HepG2 (cell line): ENCODE results near the gene COPS6. TPM values are rescaled to one million over a fixed set of nuclear protein-coding genes. Genes with fewer than 3 reads are reported as not detected.

Experiments
- AHR ChIP-seq: IDR thresholded peaks from 2 replicates; pipeline ENCODE4 v1.6.1; 2018; ENCODE audit warnings: missing genetic modification reagents, missing compliant biosample characterization
- GLI4 ChIP-seq: sonication (generic); formaldehyde crosslinking; IDR thresholded peaks from 2 replicates; pipeline ENCODE4 v1.5.1; 2020; ENCODE audit warnings: missing genetic modification reagents, mild to moderate bottlenecking, moderate library complexity, borderline replicate concordance
- HNF1A ChIP-seq, 2 experiments: sonication (generic) in 1 of 2; formaldehyde crosslinking in 1 of 2; IDR thresholded peaks; 2 replicates each; pipeline versions ENCODE4 v1.4.0 to v1.6.1; 2016 to 2020; ENCODE audit warnings: borderline replicate concordance in 1 of 2, low read depth in 1 of 2, mild to moderate bottlenecking in 1 of 2, missing genetic modification reagents in 1 of 2
- HOXD1 ChIP-seq: sonication (generic); formaldehyde crosslinking; IDR thresholded peaks from 2 replicates; pipeline ENCODE4 v1.5.0; 2020; ENCODE audit warnings: missing genetic modification reagents
- NR1H2 ChIP-seq: sonication (generic); formaldehyde crosslinking; IDR thresholded peaks from 2 replicates; pipeline ENCODE4 v1.8.1; 2022; ENCODE audit warnings: low read depth, missing genetic modification reagents, borderline replicate concordance
- RXRA ChIP-seq: sonication (generic); formaldehyde crosslinking; IDR thresholded peaks from 2 replicates; pipeline ENCODE4 v1.5.1; 2020; ENCODE audit warnings: missing genetic modification reagents
- SMAD9 ChIP-seq: sonication (generic); formaldehyde crosslinking; IDR thresholded peaks from 2 replicates; pipeline ENCODE4 v1.5.1; 2020; ENCODE audit warnings: mild to moderate bottlenecking, missing genetic modification reagents
- XRCC5 ChIP-seq: fragments of 200-400 bp; formaldehyde crosslinking; optimal IDR thresholded peaks from 2 replicates; pipeline ENCODE3; 2017; ENCODE audit warnings: mild to moderate bottlenecking, low read length
- ZBTB2 ChIP-seq: sonication (generic); formaldehyde crosslinking; IDR thresholded peaks from 2 replicates; pipeline ENCODE4 v1.8.0; 2022; ENCODE audit warnings: low read depth, missing genetic modification reagents
- ZFAT ChIP-seq: sonication (generic); formaldehyde crosslinking; conservative IDR thresholded peaks from 2 replicates; pipeline ENCODE4 v1.8.1; 2023; ENCODE audit warnings: missing genetic modification reagents, inconsistent platforms
- ZNF280B ChIP-seq: sonication (generic); formaldehyde crosslinking; IDR thresholded peaks from 2 replicates; pipeline ENCODE4 v1.5.0; 2020; ENCODE audit warnings: missing genetic modification reagents, mild to moderate bottlenecking, borderline replicate concordance
- ZNF30 ChIP-seq: sonication (generic); formaldehyde crosslinking; IDR thresholded peaks from 2 replicates; pipeline ENCODE4 v1.5.0; 2020; ENCODE audit warnings: mild to moderate bottlenecking, missing genetic modification reagents
- ZNF513 ChIP-seq: sonication (generic); formaldehyde crosslinking; conservative IDR thresholded peaks from 2 replicates; pipeline ENCODE4 v1.5.0; 2020; ENCODE audit warnings: missing genetic modification reagents
- ZNF749 ChIP-seq: sonication (generic); formaldehyde crosslinking; IDR thresholded peaks from 2 replicates; pipeline ENCODE4 v1.8.0; 2022; ENCODE audit warnings: mild to moderate bottlenecking, missing genetic modification reagents, moderate library complexity, borderline replicate concordance
- ZXDC ChIP-seq: sonication (generic); formaldehyde crosslinking; IDR thresholded peaks from 2 replicates; pipeline ENCODE4 v1.5.0; 2020; ENCODE audit warnings: mild to moderate bottlenecking, missing genetic modification reagents
- polyA plus RNA-seq, 8 experiments: library from polyadenylated mRNA; depleted of rRNA in 3 of 8; stranded (reverse) in 7 of 8; unstranded in 1 of 8; fragments of >200 nt; fragmentation: Illumina TruSeq in 4 of 8; extraction: Trizol in 4 of 8; gene quantifications; 2 replicates each; pipeline versions ENCODE4 v1.2.1 to v1.2.3, GENCODE V29; 2011 to 2016; ENCODE audit warnings: low read depth in 4 of 8, missing spikeins in 1 of 8, mixed read lengths in 1 of 8; ENCODE audit not compliant: insufficient read depth in 1 of 8
- total RNA-seq, 5 experiments: library from RNA; depleted of rRNA; stranded (reverse); fragments of >200 nt; fragmentation: Illumina TruSeq; extraction: Trizol; gene quantifications; 2 replicates each; pipeline ENCODE4 v1.2.3, GENCODE V29; 2016; ENCODE audit warnings: low read depth in 1 of 5

COPS6 gene
- total and polyA plus RNA-seq, 2 of the 13 experiments (the other 11 are each of a cell fraction or from before 2014, with no cell fraction given) = 33.4 to 117 TPM

- TF ChIP-seq ZNF280B (CRISPR knock-in tag) = no peak
- TF ChIP-seq ZBTB2 = peak; percentile 41; the same call in 1 of the 2 replicates
- 0 out of 2 replicates have a peak, but pooled peaks have one; percentile 62 for TF ChIP-seq ZFAT
- no peak for TF ChIP-seq SMAD9
- peak; percentile 16 for TF ChIP-seq XRCC5
- no peak for TF ChIP-seq AHR
- no peak for TF ChIP-seq ZNF30 (CRISPR knock-in tag)
- no peak; the same call in 1 of the 2 replicates for TF ChIP-seq GLI4 (CRISPR knock-in tag)
- 0 out of 2 replicates have a peak, but pooled peaks have one; percentile 53 for TF ChIP-seq HOXD1
- TF ChIP-seq RXRA (CRISPR knock-in tag) = 0 out of 2 replicates have a peak, but pooled peaks have one; percentile 59
- no peak for TF ChIP-seq HNF1A (IDR thresholded peaks at IDR 0.05; ENCODE audit: low read depth)
- TF ChIP-seq HNF1A (CRISPR knock-in tag; IDR thresholded peaks at IDR 0.05; ENCODE audit: borderline replicate concordance) = peak; percentile 30; the same call in 1 of the 2 replicates
- TF ChIP-seq NR1H2 = no peak
- TF ChIP-seq ZNF749 (CRISPR knock-in tag) = 0 out of 2 replicates have a peak, but pooled peaks have one; percentile 79
- no peak for TF ChIP-seq ZXDC (CRISPR knock-in tag)
- no peak for TF ChIP-seq ZNF513 (CRISPR knock-in tag)
Measured at GRCh38 chr7:100119072-100119969, 30.6 kb downstream of the COPS6 start, which contains the start of the genes CNPY4 and TAF6 (continued).
